Muscle of leg (tissue), 11 donors: ENCODE results near the gene ALDH1L1. TPM values are rescaled to one million over a fixed set of nuclear protein-coding genes. Genes with fewer than 3 reads are reported as not detected.

ENCODE experiments used
- DNase-seq: peaks from one replicate; pipeline ENCODE4 v3.0.0; 2013
- H3K27ac ChIP-seq: one replicate; pipeline ENCODE4 v1.5.1; 2013; ENCODE audit warnings: mild to moderate bottlenecking, low read length, control low read depth
- H3K27me3 ChIP-seq: one replicate; pipeline ENCODE4 v1.6.1; 2013; ENCODE audit warnings: low read length; ENCODE audit not compliant: control insufficient read depth, insufficient read depth
- H3K36me3 ChIP-seq: one replicate; pipeline ENCODE4 v1.6.1; 2013; ENCODE audit warnings: low read length; ENCODE audit not compliant: control insufficient read depth, insufficient read depth
- H3K4me1 ChIP-seq: one replicate; pipeline ENCODE4 v1.6.1; 2013; ENCODE audit warnings: low read length; ENCODE audit not compliant: control insufficient read depth, insufficient read depth
- H3K4me3 ChIP-seq: one replicate; pipeline ENCODE4 v1.5.1; 2013; ENCODE audit warnings: low read length, control low read depth
- H3K9me3 ChIP-seq: replicated peaks from 2 replicates; pipeline ENCODE4 v1.6.1; 2013; ENCODE audit warnings: low read depth, low read length; ENCODE audit not compliant: control insufficient read depth
- WGBS: methylation state at CpG from one replicate; pipeline ENCODE4 v1.1.5; 2013; ENCODE audit warnings: missing lambda C conversion rate; ENCODE audit not compliant: insufficient coverage; 5-methylcytosine and 5-hydroxymethylcytosine counted together
- polyA plus RNA-seq, 8 donors: library from polyadenylated mRNA; unstranded; fragments of 120-200 nt; gene quantifications; one replicate each; pipeline versions ENCODE4 v1.2.1 to v1.2.3, GENCODE V29; 2013; ENCODE audit warnings: inconsistent platforms in 1 of 8, low replicate concordance in 1 of 8; ENCODE audit not compliant: insufficient read length in 8 of 8, insufficient read depth in 1 of 8
- total RNA-seq: library from RNA; stranded (reverse); fragments of 120-200 nt; gene quantifications from one replicate; pipeline ENCODE4 v1.2.4, GENCODE V29; 2013

ALDH1L1 gene
- total and polyA plus RNA-seq, 9 donors, result 0.07 to 1.6 (median 0.18) TPM

DNA sequence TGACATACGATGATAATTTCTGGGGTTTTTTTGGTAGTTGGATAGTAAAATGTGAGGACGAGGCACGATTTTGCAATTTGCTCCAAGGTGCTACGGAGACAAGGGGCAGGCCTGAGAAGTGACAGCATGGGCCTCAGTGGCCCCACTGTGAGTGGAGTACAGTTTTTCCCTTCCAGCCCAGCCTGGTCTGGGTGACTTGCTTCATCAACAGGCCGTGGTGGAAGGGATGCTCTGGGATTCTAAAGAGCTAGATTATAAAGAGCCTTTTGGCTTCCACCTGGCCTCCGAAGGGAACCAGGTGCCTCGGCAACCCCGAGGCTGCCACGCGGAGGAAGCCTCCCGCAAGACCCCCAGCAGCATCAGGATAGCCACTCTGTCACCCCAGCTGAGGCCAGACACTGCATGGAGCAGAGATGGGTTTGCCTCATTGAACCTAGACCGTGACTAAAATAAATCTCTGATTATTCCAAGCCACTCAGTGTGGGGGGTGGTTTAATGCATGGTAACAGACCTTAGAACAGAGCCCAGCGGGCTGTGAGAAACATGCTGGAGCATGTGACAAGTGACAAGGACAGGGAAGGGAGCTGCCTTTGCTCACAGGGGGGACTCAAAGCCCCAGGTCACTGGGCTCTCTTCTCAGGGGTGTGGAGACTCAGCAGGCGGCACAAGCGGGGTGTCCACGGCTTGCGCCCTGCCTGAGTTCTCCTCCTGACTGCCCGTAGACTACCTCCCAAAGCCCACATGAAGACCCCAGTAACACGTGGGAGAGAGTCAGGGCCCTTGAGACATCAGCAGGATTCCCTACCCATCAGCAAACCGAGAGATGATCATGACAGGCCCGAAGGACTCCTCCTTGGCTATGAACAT is 73.8 kb downstream of the ALDH1L1 start:
- no peak overlapping the region for H3K27ac ChIP-seq
- no peak for DNase-seq
- 89% methylated on average over 16 of the region's 21 CpGs for WGBS
- no peaks in the 10 kb centered on the region for H3K9me3 ChIP-seq
- H3K4me3 ChIP-seq, result no peak overlapping the region
- peaks cover 24% of the 10 kb centered on the region for H3K4me1 ChIP-seq
- no peaks in the 10 kb centered on the region for H3K27me3 ChIP-seq
- no peaks in the 10 kb centered on the region for H3K36me3 ChIP-seq

DNA sequence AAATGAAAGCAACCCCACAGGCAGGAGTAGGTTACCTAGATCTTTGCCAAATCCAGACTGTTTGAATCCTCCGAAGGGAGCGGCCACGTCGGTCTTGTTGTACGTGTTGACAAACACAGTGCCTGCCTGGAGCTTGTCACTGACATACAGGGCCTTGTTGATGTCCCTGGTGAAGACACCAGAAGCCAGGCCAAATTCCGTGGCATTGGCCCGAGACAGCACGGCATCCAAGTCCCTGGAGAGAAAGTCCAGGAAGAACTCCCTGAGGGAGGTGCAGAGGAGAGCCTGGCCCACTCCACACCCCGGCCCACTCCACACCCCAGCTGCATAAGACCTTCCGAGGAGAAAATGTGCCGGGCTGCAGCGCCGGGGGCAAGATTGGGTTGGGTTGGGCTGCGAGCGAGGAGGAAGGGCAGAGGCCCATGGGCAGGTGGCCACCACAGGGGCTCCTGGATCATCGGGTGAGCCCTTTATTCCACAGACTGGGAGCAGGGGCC is 74.6 kb downstream of the ALDH1L1 start:
- Histone ChIP-seq H3K9me3 (no peaks in the 10 kb centered on the region), H3K27me3 (no peaks in the 10 kb centered on the region), H3K36me3 (no peaks in the 10 kb centered on the region), H3K4me1 (peaks cover 28% of the 10 kb centered on the region), H3K4me3 (no peak overlapping the region), H3K27ac (no peak overlapping the region)
- no peak for DNase-seq
- 85% methylated on average over 15 of the region's 16 CpGs for WGBS

DNA sequence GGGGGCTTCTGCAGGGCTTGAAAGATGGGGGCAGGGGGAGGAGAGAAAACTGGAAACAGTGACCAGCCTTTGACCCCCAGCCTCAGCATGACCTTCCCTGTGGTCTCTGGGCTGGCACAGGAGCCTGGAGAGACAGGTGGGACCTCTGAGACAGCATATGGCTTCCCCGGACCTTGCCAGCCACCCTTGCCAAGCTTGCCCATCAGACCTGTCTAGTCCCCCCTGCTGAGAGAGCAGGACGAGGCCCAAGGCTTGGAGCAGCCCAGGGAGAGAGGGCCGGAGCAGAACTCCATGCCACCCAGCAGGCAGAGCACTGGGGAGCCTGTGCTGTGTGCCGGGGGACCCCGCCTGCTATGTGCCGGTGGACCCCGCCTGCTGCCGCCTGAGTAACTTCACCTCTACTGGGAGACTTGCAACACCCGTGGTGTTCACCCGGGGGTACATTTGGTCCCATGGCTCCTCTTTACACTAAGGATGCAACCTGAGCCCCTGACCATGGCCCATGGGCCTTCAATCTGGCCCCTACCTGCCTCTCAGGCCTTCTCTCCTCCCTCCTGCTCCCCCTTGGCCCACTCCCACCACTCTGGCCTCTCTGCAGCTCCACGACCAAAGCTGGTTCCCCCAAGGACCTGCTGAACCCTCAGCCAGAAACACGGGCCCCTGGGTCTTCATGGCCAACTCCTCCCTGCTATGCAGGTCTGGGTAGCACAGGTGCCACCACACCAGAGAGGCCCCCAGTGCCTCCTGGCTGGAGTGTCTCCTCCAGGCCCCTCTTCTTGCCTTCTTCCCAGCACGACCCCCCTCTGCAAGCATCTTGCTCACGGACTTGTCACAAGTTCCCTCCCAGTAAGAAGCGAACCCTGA is 75.4 kb downstream of the ALDH1L1 start:
- Histone ChIP-seq H3K27me3 (no peaks in the 10 kb centered on the region), H3K36me3 (no peaks in the 10 kb centered on the region), H3K4me3 (no peak overlapping the region), H3K27ac (no peak overlapping the region), H3K9me3 (no peaks in the 10 kb centered on the region), H3K4me1 (peaks cover 35% of the 10 kb centered on the region)
- WGBS, result 84% methylated on average over 14 of the region's 15 CpGs
- DNase-seq, result no peak

DNA sequence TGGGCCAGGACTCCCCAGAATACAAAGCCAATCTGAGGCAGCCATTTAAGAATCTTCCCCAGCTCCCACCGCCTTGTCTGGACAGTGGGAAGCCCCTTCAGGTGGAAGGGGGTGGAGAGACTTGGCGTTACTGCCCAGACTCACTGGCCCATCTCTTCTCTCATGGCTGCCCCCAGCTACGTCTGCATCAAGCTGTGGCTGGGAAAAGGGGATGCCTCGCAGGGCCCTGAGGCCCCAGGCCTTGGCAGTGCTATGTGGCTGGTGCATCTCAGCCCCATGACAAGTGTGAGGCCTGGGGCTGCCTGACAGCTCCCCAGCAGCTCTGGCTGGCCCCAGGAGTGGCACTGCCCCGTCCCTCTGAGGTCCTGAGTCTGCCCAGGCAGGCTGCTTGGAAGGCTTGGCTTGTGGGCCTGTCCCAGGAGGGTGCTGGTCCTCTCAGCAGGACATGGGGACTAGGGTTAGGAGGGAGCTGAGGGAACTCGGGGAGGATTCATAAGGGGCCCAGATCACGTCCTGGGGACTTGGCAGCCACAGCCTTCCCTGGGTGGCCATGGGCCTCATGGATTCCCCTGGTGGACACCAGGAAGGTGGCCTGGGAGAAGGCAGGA is 76.3 kb downstream of the ALDH1L1 start:
- DNase-seq, result no peak
- H3K36me3 ChIP-seq, result no peaks in the 10 kb centered on the region
- H3K27me3 ChIP-seq, result no peaks in the 10 kb centered on the region
- 67% methylated on average over 5 of the region's 7 CpGs for WGBS
- H3K4me3 ChIP-seq, result no peak overlapping the region
- peaks cover 36% of the 10 kb centered on the region for H3K4me1 ChIP-seq
- no peaks in the 10 kb centered on the region for H3K9me3 ChIP-seq
- no peak overlapping the region for H3K27ac ChIP-seq

DNA sequence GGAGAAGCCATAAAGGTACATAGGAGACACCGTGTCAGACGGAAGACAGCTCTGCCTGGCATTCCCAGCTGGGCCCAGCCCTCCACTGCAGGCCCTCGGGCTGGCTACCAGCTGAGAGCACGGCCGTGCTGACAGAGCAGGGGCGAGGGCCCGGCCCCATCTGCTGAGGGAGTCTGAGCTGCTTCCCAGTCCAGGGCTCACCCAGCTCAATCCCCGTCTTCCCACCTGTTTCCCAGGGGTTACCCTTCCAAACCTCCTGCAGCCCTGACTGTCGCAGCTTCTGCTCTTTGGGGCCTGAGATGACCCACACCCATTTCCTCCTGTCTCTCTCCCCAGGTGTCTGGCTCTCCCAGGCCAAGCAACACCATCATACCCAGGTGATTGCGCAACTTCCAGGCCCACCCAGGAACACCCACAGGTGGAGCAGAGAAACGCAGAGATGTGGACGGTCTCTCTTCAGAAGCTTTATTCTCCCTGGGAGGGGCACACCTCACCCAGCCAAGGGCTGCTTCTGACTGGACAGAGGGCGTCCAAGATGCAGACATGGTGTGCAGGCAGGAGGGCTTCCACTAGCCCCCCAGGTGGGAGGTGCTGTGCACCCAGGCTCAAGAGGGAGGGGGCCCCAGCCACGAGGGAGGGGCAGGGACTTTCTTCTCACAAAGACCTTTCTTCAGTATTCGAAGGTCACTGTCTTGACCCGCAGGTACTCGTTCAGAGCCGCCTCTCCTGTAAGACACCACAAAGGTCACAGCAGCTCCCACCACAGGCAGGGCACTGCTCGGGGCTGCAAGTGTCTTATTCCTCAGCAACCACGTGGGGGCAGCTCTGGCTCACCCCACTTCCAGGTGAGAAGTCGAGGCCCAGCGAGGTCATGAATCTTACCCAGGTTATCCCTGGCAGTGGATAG is 77.0 kb downstream of the ALDH1L1 start:
- peaks cover 36% of the 10 kb centered on the region for H3K4me1 ChIP-seq
- WGBS, result 70% methylated on average over 19 of the region's 22 CpGs
- DNase-seq, result no peak

DNA sequence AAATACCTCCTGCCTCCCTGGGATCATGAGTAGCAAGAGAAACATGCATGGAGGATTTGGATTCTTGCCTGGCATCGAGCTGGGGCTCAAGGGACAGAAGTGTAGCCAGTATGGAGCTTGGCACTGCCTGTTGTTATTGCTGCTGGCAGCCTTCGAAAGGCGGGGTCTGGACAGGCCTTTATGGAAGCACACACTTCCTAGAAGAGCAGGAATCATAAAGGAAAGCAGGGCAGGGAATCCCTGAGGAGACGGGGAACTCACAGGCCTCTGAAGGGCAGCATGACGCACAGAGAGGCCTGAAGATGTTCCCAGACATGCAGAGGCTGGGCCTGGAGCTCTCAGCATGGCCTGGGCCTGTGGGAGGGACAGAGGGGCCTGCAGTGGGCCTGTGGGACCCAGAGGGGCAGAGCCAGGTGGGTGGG is 77.8 kb downstream of the ALDH1L1 start:
- Histone ChIP-seq H3K27ac (peak overlapping the region; percentile 65), H3K27me3 (no peaks in the 10 kb centered on the region), H3K4me1 (peaks cover 36% of the 10 kb centered on the region), H3K4me3 (no peak overlapping the region), H3K36me3 (no peaks in the 10 kb centered on the region), H3K9me3 (no peaks in the 10 kb centered on the region)
- peak; percentile 67 for DNase-seq
- 52% methylated on average over 5 of the region's 5 CpGs for WGBS

More for the DNA sequence above, 77.0 kb downstream of the ALDH1L1 start:
- Histone ChIP-seq H3K4me3 (no peak overlapping the region), H3K9me3 (no peaks in the 10 kb centered on the region), H3K27me3 (no peaks in the 10 kb centered on the region), H3K36me3 (no peaks in the 10 kb centered on the region), H3K27ac (peak overlapping the region; percentile 65)

DNA sequence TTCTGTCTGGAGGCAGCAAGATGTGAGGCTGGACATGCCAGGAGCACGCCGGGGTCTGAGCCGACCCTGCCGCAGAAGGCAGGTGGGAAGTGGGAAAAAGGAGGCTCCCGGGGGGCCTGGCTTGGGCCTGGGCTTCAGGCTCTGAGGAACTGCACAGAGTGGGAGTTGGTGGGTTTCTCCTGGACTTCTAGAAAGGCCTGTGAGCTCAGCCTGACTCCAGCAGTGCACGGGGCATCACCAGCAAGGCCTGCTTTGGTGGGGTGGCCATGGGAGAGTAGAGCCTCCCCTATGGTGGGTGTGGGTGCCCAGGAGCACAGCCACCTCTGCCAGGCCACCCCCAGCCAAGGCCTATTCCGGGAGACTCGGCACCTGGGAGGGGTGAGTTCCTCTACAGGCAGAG is 78.4 kb downstream of the ALDH1L1 start:
- H3K4me3 ChIP-seq, result no peak overlapping the region
- H3K27me3 ChIP-seq, result no peaks in the 10 kb centered on the region
- no peaks in the 10 kb centered on the region for H3K36me3 ChIP-seq
- 74% methylated on average over 6 of the region's 8 CpGs for WGBS
- H3K9me3 ChIP-seq, result no peaks in the 10 kb centered on the region
- no peak for DNase-seq
- peaks cover 36% of the 10 kb centered on the region for H3K4me1 ChIP-seq
- peak overlapping the region; percentile 65 for H3K27ac ChIP-seq

DNA sequence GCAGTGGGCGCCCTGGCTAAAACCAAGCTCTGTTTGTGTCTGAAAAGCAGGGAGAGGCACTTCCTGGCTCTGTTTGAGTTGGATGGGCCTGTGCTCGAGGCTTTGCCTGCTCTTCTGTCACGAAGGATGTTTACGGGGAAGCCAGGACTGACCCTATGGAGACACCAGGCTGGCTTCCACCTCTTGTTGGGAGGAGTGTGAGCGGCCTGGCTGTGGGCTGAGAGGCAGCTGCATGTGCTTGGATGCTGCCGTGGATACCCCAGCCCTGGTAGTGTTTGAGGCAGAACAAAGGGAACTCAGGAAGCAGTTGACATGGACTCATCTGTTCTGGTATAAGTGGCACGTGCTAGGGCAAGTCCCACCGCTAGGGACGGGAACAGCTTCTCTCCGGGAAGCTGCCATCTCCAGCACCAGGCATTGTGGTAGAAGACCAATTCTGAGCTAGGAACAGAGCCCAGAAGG is 78.8 kb downstream of the ALDH1L1 start:
- H3K27me3 ChIP-seq, result no peaks in the 10 kb centered on the region
- H3K4me1 ChIP-seq, result peaks cover 36% of the 10 kb centered on the region
- H3K4me3 ChIP-seq, result no peak overlapping the region
- H3K36me3 ChIP-seq, result no peaks in the 10 kb centered on the region
- 82% methylated on average over 9 of the region's 10 CpGs for WGBS
- DNase-seq, result no peak
- peak overlapping the region; percentile 20 for H3K27ac ChIP-seq
- peaks cover 2% of the 10 kb centered on the region for H3K9me3 ChIP-seq

DNA sequence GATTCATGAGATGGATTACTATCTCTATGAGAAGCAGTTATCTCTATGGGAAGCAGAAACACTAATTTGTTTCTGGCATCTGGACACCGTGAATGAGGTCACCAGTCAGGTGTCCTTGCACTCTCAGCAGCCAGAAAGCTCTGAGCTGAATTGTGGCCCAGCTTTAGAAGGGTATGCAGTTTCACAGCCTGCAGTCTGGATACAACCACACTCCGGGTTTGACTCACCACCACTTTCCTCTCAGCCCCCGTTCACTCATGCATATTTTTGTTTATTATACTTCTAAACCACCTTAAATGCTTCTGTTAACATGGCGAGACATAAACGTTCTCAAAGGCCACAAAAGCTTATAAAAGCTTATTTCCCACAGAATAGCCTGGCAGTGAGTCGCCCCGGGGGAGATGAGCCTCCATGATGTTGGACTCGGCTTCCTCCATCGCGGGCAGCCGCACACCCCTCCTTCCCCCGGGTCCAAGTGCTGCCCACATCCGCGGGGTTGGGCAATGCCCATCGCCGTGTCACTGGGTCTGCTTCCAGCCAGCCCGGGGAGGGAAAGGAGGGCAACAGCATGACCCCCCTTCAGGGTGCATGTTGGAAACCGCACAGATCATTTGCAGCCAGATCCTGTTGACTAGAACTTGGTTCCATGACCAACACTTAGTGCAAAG is 79.6 kb downstream of the ALDH1L1 start:
- 61% methylated on average over 13 of the region's 18 CpGs for WGBS
- peak overlapping the region; percentile 51 for H3K27ac ChIP-seq
- no peaks in the 10 kb centered on the region for H3K36me3 ChIP-seq
- H3K27me3 ChIP-seq, result no peaks in the 10 kb centered on the region
- H3K4me3 ChIP-seq, result no peak overlapping the region
- H3K4me1 ChIP-seq, result peaks cover 36% of the 10 kb centered on the region
- H3K9me3 ChIP-seq, result peaks cover 2% of the 10 kb centered on the region
- peak; percentile 80 for DNase-seq
